GM18870 (cell line): ENCODE measurements around the gene LMO3.

Experiments
- ATAC-seq: cut with Tn5 transposase; IDR thresholded peaks from one replicate; pipeline ENCODE4 v1.9.1; 2021; ENCODE audit warnings: moderate library complexity; ENCODE audit not compliant: unreplicated experiment

LMO3 gene

GRCh38 chr12:16606117-16606200 is at the start of gene LMO3:
LMO3 (minus strand) TSS chr12:16606162; CDS start chr12:16600860, 5,302 bp downstream.
- ATAC-seq: no peak

- peak; percentile 91 for ATAC-seq
Measured at GRCh38 chr12:16636435-16637055, 30.6 kb upstream of the LMO3 start.

- no peak for ATAC-seq
Measured at GRCh38 chr12:16634786-16635185, 28.8 kb upstream of the LMO3 start.

- ATAC-seq: no peak
Measured at GRCh38 chr12:16626991-16627390, 21.0 kb upstream of the LMO3 start.

- ATAC-seq: peak; percentile 70
Measured at GRCh38 chr12:16622338-16622737, 16.4 kb upstream of the LMO3 start.

GRCh38 chr12:16619537-16619936 is 13.6 kb upstream of the LMO3 start:
- ATAC-seq: no peak

- no peak for ATAC-seq
Measured at GRCh38 chr12:16618256-16618655, 12.3 kb upstream of the LMO3 start.

- no peak for ATAC-seq
Measured at GRCh38 chr12:16613199-16613598, 7.2 kb upstream of the LMO3 start.

GRCh38 chr12:16612647-16613046 is 6.7 kb upstream of the LMO3 start:
- no peak for ATAC-seq

GRCh38 chr12:16611146-16611545 is 5.2 kb upstream of the LMO3 start:
- ATAC-seq: peak; percentile 39

- no peak for ATAC-seq
Measured at GRCh38 chr12:16610743-16611142, 4.8 kb upstream of the LMO3 start.

GRCh38 chr12:16610001-16610585 is 4.1 kb upstream of the LMO3 start:
- ATAC-seq: no peak

- ATAC-seq: no peak
Measured at GRCh38 chr12:16608946-16609539, 3.1 kb upstream of the LMO3 start.

GRCh38 chr12:16607906-16608775 is 2.2 kb upstream of the LMO3 start:
- ATAC-seq: no peak

- no peak for ATAC-seq
Measured at GRCh38 chr12:16606991-16607390, 1.0 kb upstream of the LMO3 start.

- ATAC-seq: peak; percentile 39
Measured at GRCh38 chr12:16606201-16606849, 363 bp upstream of the LMO3 start.

- ATAC-seq: no peak
Measured at GRCh38 chr12:16605642-16606116, 283 bp downstream of the LMO3 start.

GRCh38 chr12:16604596-16605252 is 1.2 kb downstream of the LMO3 start:
- ATAC-seq: no peak

GRCh38 chr12:16603916-16604575 is 1.9 kb downstream of the LMO3 start:
- no peak for ATAC-seq

GRCh38 chr12:16603260-16603915 is 2.6 kb downstream of the LMO3 start:
- no peak for ATAC-seq
